Transverse colon (tissue), 4 donors: ENCODE results near the gene PMF1. TPM values are rescaled to one million over a fixed set of nuclear protein-coding genes. Genes with fewer than 3 reads are reported as not detected.
"Not testable (repeated sequence)": the region's sequence is repeated elsewhere in the genome, so short reads cannot be mapped to it uniquely, and the experiment has no call there.

Experiments
- DNase-seq: peaks from one replicate; pipeline ENCODE4 v3.0.0-alpha.2; 2019
- H3K27ac ChIP-seq, 4 donors: fragments of 200-600 bp; sonication (generic); 2 replicates each; pipeline ENCODE4 v1.5.1; 2016 to 2018; ENCODE audit warnings: inconsistent platforms in 4 of 4
- H3K27me3 ChIP-seq: fragments of 200-600 bp; sonication (generic); 2 replicates; pipeline ENCODE4 v1.5.1; 2017; ENCODE audit warnings: inconsistent platforms
- H3K36me3 ChIP-seq, 4 donors: fragments of 200-600 bp; sonication (generic); 2 replicates each; pipeline ENCODE4 v1.5.1; 2017 to 2019; ENCODE audit warnings: inconsistent platforms in 4 of 4
- H3K4me1 ChIP-seq, 4 donors: fragments of 200-600 bp; sonication (generic); 2 replicates each; pipeline ENCODE4 v1.5.1; 2017 to 2020; ENCODE audit warnings: inconsistent platforms in 4 of 4
- H3K4me3 ChIP-seq, 4 donors: fragments of 200-600 bp; sonication (generic); 1 replicate in 1 of 4; 2 replicates in 3 of 4; pipeline versions ENCODE4 v1.5.1 to v1.6.1; 2017 to 2019; ENCODE audit warnings: inconsistent platforms in 4 of 4
- H3K9me3 ChIP-seq, 2 donors: fragments of 200-600 bp; sonication (generic); 2 replicates each; pipeline ENCODE4 v1.5.1; 2017 to 2019; ENCODE audit warnings: inconsistent platforms in 2 of 2
- CTCF ChIP-seq, 5 experiments: fragments of 200-600 bp in 3 of 5; fragments of 450-650 bp in 2 of 5; sonication (generic) in 3 of 5; IDR thresholded peaks; 1 replicate in 2 of 5; 2 replicates in 3 of 5; pipeline ENCODE4 v1.5.1; 2016 to 2017; ENCODE audit warnings: antibody characterized with exemption in 5 of 5, inconsistent platforms in 3 of 5, mild to moderate bottlenecking in 2 of 5, moderate library complexity in 1 of 5
- EP300 ChIP-seq: sonication (generic); formaldehyde crosslinking; IDR thresholded peaks from one replicate; pipeline ENCODE4 v1.6.1; 2017; ENCODE audit warnings: antibody characterized with exemption, low read depth
- POLR2A ChIP-seq: fragments of 450-650 bp; IDR thresholded peaks from one replicate; pipeline ENCODE4 v1.6.1; 2016; ENCODE audit warnings: antibody characterized with exemption, mild to moderate bottlenecking, moderate library complexity
- POLR2AphosphoS5 ChIP-seq, 3 donors: sonication (generic); formaldehyde crosslinking; IDR thresholded peaks; one replicate each; pipeline ENCODE4 v1.6.1; 2016; ENCODE audit warnings: antibody characterized with exemption in 3 of 3
- WGBS, 2 donors: methylation state at CpG; one replicate each; pipeline ENCODE4 v1.1.5; 2018; ENCODE audit warnings: low coverage in 1 of 2; 5-methylcytosine and 5-hydroxymethylcytosine counted together
- in situ Hi-C, 4 donors: fragments of 200-750 bp; cut with MboI; loops; one replicate each; pipeline versions ENCODE4 v1.15.0 to v1.15.1; 2017; ENCODE audit warnings: low sequenced_read_pairs in 3 of 4, low pct_ligation_motif_present in 1 of 4, low pct_unique_long_range_greater_than_20kb in 1 of 4
- intact Hi-C: fragments of 100-400 bp; cut with DNase I; formaldehyde crosslinking; loops from one replicate; pipeline ENCODE4 v1.15.1; 2023; ENCODE audit warnings: low total_unique reads
- total RNA-seq, 4 donors: library from RNA; depleted of rRNA; stranded (reverse); fragments of >200 nt; gene quantifications; one replicate each; pipeline ENCODE4 v1.1.0, GENCODE V29; 2016

Gene PMF1
- total RNA-seq, 4 donors from 2014 or later, result 29.9 to 67.3 (median 52.3) TPM

DNA sequence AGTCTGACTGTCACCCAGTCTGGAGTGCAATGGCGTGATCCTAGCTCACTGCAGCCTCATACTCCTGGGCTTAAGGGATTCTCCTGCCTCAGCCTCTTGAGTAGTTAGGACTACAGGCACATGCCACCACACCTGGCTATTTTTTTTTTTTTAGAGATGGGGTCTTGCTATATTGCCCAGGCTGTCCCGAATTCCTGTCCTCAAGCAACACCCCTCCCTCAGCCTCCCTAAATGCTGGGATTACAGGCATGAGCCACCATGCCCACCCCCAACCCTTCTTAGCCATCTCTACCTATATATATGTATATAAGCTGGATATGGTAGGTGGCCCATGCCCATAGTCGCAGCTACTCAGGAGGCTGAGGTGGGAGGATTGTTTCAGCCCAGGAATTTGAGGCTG lies 32.3 kb upstream of the PMF1 start:
- intact Hi-C loops, result loop anchor here (10.0 kb wide), 1 partner anchor 1986 kb away; the partner anchor contains the start of gene TPM3

DNA sequence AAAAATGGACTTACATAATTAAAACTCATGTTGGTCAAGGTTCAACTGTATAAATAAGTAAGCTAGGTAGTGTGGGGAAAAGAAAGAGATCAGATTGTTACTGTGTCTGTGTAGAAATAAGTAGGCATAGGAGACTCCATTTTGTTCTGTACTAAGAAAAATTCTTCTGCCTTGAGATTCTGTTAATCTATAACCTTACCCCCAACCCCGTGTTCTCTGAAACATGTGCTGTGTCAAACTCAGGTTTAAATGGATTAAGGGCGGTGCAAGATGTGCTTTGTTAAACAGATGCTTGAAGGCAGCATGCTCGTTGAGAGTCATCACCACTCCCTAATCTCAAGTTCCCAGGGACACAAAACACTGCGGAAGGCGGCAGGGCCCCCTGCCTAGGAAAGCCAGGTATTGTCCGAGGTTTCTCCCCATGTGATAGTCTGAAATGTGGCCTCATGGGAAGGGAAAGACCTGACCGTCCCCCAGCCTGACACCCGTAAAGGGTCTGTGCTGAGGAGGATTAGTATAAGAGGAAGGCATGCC lies 31.3 kb upstream of the PMF1 start:
- DNase-seq, H3K9me3 ChIP-seq, H3K4me3 ChIP-seq, H3K4me1 ChIP-seq, H3K27me3 ChIP-seq, H3K36me3 ChIP-seq, H3K27ac ChIP-seq, in situ Hi-C loops: not testable (repeated sequence)
- WGBS, 2 donors, result 41 to 50% methylated on average over 2 to 8 of the region's 8 CpGs
- intact Hi-C loops, result loop anchor here (10.0 kb wide), 1 partner anchor 1987 kb away; the partner anchor contains the start of gene TPM3

More for the DNA sequence above, 32.3 kb upstream of the PMF1 start:
- in situ Hi-C loops, result no loop called here
- H3K4me3 ChIP-seq, result no peak overlapping the region
- DNase-seq, result no peak
- no peaks in the 10 kb centered on the region for H3K27me3 ChIP-seq
- H3K4me1 ChIP-seq, result peaks cover 0 to 6% (median 2%) of the 10 kb centered on the region in 4 donors
- WGBS, 2 donors, result 93% methylated on average over 3 of the region's 3 CpGs; no CpG with 5 or more reads in 1 of the 2 donors
- no peak overlapping the region for H3K27ac ChIP-seq
- no peaks in the 10 kb centered on the region for H3K9me3 ChIP-seq
- no peaks in the 10 kb centered on the region for H3K36me3 ChIP-seq
- TF ChIP-seq POLR2AphosphoS5 (IDR thresholded peaks at IDR 0.05), result no peak
- no peak for TF ChIP-seq POLR2A
- no peak for TF ChIP-seq CTCF (IDR thresholded peaks at IDR 0.05)
- no peak for TF ChIP-seq EP300

- H3K27ac ChIP-seq, H3K27me3 ChIP-seq, H3K4me1 ChIP-seq, H3K36me3 ChIP-seq, in situ Hi-C loops, DNase-seq, H3K9me3 ChIP-seq, H3K4me3 ChIP-seq: not testable (repeated sequence)
- intact Hi-C loops, result loop anchor here (10.0 kb wide), 1 partner anchor 1987 kb away; the partner anchor contains the start of gene TPM3
- 83 to 88% methylated on average over 9 to 12 of the region's 12 CpGs for WGBS, 2 donors
These were observed 30.6 kb upstream of the PMF1 start for GRCh38 chr1:156182010-156182779.

DNA sequence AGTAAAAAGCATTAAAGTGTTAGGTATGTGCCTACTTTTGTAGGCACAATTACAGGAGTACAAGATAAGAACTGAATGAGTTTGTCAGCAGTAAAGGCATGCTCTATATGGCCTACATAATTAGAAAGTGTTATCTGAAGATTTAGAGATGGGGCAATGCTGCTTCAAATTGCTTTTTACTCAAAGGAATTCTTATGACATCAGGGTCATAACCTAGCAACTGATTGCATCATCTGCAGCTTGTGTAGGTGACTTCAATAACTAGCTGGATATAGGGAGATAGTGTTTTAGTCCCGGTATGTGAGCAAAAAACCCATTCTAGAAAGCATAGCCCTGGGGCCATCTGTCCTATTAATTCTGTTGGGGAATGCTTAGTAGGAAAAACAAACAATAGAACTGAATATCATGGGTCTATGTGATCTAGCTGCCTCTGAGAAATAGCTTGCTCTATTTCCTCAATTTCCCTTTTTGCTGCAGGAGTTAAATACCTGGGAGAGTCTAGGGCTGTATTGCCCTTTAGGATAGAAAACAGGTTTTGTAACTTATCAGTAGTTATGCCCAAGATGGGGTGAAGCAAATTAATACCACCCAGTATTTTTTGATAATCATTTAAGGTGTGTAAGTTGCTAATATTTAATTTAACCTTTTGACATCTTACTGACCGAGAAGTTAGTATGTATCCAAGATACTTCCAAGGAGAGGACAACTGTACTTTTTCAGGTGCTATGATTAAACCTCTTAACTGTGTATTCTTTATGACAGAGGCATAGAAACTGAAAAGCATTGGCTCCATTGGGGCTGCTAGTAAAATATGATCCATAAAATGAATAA lies 26.2 kb upstream of the PMF1 start:
- DNase-seq, H3K27ac ChIP-seq, H3K9me3 ChIP-seq, H3K27me3 ChIP-seq, H3K4me3 ChIP-seq, H3K36me3 ChIP-seq, in situ Hi-C loops, H3K4me1 ChIP-seq: not testable (repeated sequence)
- WGBS, 2 donors, result 91 to 94% methylated on average over 2 of the region's 2 CpGs
- intact Hi-C loops, result loop anchor here (10.0 kb wide), 1 partner anchor 1992 kb away; the partner anchor contains the start of gene TPM3

DNA sequence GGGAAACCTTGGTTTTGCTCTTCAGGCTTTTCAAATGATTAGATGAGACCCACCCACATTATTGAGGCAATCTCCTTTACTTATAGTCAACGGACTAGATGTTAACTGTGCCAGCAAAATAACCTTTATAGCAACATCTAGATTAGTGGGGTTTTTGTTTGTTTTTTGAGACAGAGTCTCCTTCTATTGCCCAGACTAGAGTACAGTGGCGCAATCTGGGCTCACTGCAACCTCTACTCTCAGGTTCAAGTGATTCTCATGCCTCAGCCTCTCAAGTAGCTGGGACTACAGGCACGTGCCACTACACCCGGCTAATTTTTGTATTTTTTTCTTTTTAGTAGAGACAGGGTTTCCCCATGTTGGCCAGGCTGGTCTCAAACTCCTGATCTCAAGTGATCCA lies 22.5 kb upstream of the PMF1 start:
- in situ Hi-C loops, H3K27me3 ChIP-seq, DNase-seq, H3K9me3 ChIP-seq, intact Hi-C loops, H3K36me3 ChIP-seq, H3K4me3 ChIP-seq: not testable (repeated sequence)
- WGBS, 2 donors, result 40 to 58% methylated on average over 1 to 4 of the region's 4 CpGs
- H3K4me1 ChIP-seq, result peaks cover 4 to 17% (median 11%) of the 10 kb centered on the region in 4 donors
- H3K27ac ChIP-seq, result peak overlapping the region in 3 of 4 donors; percentile 9 to 21 (median 19)
